Muscle layer of duodenum (tissue), 2 donors: ENCODE results near the gene MDH1.
"Not testable (repeated sequence)": the region's sequence is repeated elsewhere in the genome, so short reads cannot be mapped to it uniquely, and the experiment has no call there.

Experiments used
- H3K27ac ChIP-seq: one replicate; pipeline ENCODE4 v1.7.0; 2013; ENCODE audit warnings: mild to moderate bottlenecking, low read length
- H3K27me3 ChIP-seq: one replicate; pipeline ENCODE4 v1.7.0; 2013; ENCODE audit warnings: low read depth, mild to moderate bottlenecking, control low read depth, low read length
- H3K36me3 ChIP-seq, 2 donors: one replicate each; pipeline ENCODE4 v1.7.0; 2013; ENCODE audit warnings: low read length in 2 of 2, control low read depth in 1 of 2, mild to moderate bottlenecking in 1 of 2; ENCODE audit not compliant: insufficient read depth in 2 of 2, control insufficient read depth in 1 of 2
- H3K4me1 ChIP-seq, 2 donors: one replicate each; pipeline ENCODE4 v1.7.0; 2013; ENCODE audit warnings: low read length in 2 of 2, mild to moderate bottlenecking in 2 of 2, control low read depth in 1 of 2, moderate library complexity in 1 of 2; ENCODE audit not compliant: insufficient read depth in 2 of 2, control insufficient read depth in 1 of 2
- H3K4me3 ChIP-seq, 2 donors: one replicate each; pipeline ENCODE4 v1.7.0; 2013; ENCODE audit warnings: low read length in 2 of 2, low read depth in 1 of 2, mild to moderate bottlenecking in 1 of 2
- H3K9me3 ChIP-seq, 2 donors: one replicate each; pipeline ENCODE4 v1.7.0; 2013; ENCODE audit warnings: low read length in 2 of 2, control low read depth in 1 of 2, mild to moderate bottlenecking in 1 of 2; ENCODE audit not compliant: control insufficient read depth in 1 of 2
- donor health status: healthy.

The MDH1 gene

DNA sequence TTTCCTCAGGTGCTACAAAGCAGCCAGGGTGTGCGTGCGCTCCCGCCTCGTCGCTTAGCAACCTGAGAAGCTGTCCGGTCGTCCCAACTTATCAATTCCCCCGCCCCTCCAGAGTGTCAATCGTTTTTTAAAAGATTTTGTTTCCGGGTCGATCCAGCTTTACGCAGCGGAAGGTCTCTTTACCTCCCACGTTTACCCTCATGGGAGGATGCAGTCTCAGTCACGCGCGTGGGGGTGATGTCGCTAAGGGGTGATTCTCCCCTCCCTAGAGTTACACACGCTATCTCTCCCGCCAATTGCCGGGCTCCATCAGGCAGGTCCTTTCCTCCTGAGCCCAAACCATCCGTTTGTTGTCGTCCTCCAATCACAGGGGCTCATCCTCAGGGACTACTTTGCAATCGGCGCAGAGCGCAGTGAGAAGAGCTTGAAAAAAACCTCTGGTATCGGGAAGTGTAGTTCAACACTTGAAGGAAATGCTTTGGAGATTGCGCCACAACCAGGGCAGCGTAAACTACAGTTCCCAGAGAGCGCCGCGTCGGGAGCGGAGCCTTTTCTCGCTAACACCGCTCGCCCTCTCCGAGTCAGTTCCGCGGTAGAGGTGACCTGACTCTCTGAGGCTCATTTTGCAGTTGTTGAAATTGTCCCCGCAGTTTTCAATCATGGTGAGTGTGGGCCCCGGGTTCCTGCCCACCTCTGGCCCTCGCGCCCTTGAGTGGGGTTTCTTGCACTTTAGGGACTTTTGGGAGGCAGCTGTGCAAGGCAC, at the start of gene MDH1, which contains the start of gene WDPCP:
Gene MDH1, plus strand, starts transcription at position 579 of the 763 bp plus-strand sequence. Its CDS starts 81 bp downstream, at position 660.
Gene WDPCP, minus strand, starts transcription at position 93 of the 763 bp plus-strand sequence. CDS start 206 bp downstream, outside the sequence.
- no peaks in the 10 kb centered on the region for H3K27me3 ChIP-seq
- H3K9me3 ChIP-seq: no peaks in the 10 kb centered on the region

DNA sequence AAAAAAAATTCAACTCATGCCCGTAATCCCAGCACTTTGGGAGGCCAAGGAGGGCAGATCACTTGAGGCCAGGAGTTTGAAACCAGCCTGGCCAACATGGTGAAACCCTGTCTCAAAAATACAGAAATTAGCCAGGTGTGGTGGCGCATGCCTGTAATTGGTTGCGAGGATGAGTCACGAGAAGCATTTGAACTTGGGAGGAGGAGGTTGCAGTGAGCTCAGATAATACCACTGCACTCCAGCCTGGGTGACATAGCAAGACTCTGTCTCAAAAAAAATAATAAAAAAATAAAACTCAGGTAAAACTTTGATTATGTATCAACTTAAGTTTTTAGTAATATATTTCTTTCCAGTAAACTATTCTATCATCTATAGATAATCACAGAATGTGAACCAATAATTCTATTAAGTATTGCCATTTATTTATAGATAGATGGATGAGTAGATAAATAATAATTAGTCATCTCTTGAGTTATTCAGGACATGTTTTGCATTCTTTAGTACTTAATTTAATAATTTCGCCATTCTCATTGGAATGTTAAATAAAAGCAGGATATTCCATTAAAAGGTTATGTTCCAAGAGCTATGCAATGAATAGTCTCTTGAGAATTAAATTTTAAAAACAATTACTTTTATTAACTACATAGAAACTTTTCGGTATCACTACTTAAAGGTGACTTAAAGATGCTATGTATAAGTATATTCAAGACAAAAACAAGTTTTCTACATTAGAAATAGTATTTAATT, 49.2 kb upstream of the MDH1 start:
- Histone ChIP-seq H3K27me3 (no peaks in the 10 kb centered on the region), H3K4me1 (no peaks in the 10 kb centered on the region), H3K4me3 (no peak overlapping the region), H3K27ac (no peak overlapping the region), H3K9me3 (no peaks in the 10 kb centered on the region), H3K36me3 (no peaks in the 10 kb centered on the region)

More for the DNA sequence above, at the start of gene MDH1, which contains the start of gene WDPCP:
- peak within 1 kb of the TSS; percentile 94 for H3K27ac ChIP-seq
- peak within 1 kb of the TSS; percentile 93 to 95 for H3K4me3 ChIP-seq
- no peaks in the 10 kb centered on the region for H3K36me3 ChIP-seq
- H3K4me1 ChIP-seq: peaks cover 10 to 38% of the 10 kb centered on the region in 2 donors

DNA sequence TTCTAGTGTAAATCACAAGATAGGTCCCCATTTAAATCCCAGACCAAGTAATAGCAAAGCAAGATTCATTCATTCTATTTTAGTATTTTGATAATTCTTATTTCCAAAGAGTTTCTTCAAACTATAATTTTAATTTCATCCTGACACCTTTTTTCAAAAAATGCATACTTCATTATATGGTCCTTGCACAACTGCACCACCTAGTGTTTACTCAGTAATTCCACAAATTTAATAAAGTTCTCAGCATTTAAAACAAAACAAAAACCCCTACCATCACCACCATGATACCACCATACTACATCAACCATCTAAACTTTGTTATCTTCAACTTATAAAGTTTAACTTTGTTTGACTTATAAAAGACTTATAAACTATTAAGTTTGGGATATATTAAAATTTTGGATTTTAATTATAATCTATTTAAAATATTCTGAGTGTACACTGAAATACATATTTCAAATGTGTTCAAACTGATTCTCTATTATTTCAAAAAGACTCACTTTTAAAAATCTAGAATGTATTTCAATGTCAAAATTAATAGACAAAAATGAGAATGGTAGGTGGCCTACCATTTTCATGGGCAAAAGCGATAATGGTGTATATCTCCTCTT, 44.6 kb upstream of the MDH1 start:
- H3K9me3 ChIP-seq: peaks cover 0 to 2% of the 10 kb centered on the region in 2 donors
- H3K4me3 ChIP-seq: no peak overlapping the region
- H3K27me3 ChIP-seq: no peaks in the 10 kb centered on the region
- no peak overlapping the region for H3K27ac ChIP-seq
- no peaks in the 10 kb centered on the region for H3K36me3 ChIP-seq
- no peaks in the 10 kb centered on the region for H3K4me1 ChIP-seq

DNA sequence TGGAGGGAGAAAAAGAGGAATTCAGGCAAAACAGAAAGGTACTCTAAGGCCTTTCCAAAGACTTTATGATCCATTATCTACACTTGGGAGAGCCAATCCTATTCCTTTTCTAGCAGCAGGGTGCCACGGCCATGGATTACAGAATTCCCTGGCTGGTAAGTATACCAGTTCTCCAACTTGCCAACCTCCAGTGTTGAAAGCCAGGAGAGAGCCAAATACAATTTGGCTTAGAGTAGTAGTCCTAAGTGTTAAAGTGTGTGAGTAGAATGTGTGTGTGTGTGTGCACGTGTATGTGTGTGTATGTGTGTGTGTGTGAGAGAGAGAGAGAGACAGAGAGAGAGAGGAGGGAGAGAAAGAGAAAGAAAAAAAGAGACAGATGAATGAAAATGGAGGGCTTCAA, 43.7 kb upstream of the MDH1 start:
- Histone ChIP-seq H3K4me3 (no peak overlapping the region), H3K4me1 (no peaks in the 10 kb centered on the region), H3K27me3 (no peaks in the 10 kb centered on the region), H3K27ac (no peak overlapping the region), H3K36me3 (no peaks in the 10 kb centered on the region), H3K9me3 (peaks cover 0 to 2% of the 10 kb centered on the region in 2 donors)

DNA sequence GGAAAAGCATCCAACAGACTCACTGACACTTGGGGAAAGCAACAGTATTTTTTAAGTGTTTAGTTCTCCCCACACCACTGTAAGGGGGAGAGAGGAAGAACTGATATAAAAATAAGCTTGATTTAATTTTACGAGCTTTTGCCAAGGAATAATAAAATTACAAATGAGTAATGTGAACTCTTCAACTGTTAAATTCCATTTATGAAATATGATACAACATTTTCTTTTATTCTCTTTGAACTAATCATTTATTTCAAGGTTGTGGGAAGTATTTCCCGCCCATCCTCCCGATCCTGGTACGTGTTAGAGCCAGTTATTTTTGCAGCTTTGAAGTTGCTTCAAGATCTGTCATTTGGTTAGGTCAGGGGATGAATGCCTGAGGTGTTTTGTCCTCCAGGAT, 35.7 kb upstream of the MDH1 start:
- no peak overlapping the region for H3K27ac ChIP-seq

DNA sequence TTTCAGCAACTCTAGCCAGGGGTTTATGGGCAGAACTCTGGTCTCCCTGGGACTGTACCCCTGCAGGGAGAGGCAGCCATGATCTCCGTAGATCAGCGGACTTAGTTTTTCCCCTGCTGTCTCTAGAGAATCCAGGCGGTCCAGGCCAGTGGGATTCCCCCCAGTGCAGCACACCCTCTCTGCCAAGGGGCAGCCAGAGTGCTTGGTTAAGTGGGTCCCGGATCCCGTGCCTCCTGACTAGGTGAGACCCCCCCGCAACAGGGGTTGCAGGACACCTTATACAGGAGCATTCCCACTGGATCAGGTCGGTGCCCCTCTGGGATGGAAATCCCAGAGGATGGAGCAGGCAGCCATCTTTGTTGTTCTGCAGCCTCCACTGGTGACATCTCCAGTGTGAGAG, 33.5 kb upstream of the MDH1 start:
- Histone ChIP-seq H3K9me3 (peaks cover 0 to 4% of the 10 kb centered on the region in 2 donors), H3K36me3 (no peaks in the 10 kb centered on the region), H3K27me3 (no peaks in the 10 kb centered on the region), H3K4me1 (peaks cover 0 to 4% of the 10 kb centered on the region in 2 donors), H3K4me3 (no peak overlapping the region), H3K27ac (no peak overlapping the region)

More for the DNA sequence above, 35.7 kb upstream of the MDH1 start:
- Histone ChIP-seq H3K4me1 (peaks cover 0 to 4% of the 10 kb centered on the region in 2 donors), H3K27me3 (no peaks in the 10 kb centered on the region), H3K4me3 (no peak overlapping the region), H3K36me3 (no peaks in the 10 kb centered on the region), H3K9me3 (peaks cover 0 to 4% of the 10 kb centered on the region in 2 donors)

DNA sequence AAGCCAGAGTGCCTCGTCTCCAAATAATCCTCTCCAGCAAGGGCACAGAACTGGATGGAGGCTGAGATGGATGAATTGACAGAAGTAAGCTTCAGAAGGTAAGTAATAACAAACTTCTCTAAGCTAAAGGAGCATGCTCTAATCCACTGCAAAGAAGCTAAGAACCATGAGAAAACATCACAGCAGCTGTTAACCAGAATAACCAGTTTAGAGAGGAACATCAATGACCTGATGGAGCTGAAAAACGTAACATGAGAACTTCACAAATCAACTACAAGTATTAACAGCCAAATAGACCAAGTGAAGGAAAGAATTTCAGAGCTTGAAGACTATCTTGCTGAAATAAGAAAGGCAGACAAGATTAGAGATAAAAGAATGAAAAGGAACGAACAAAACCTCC, 32.8 kb upstream of the MDH1 start:
- Histone ChIP-seq H3K27ac (no peak overlapping the region), H3K4me3 (no peak overlapping the region), H3K36me3 (no peaks in the 10 kb centered on the region), H3K9me3 (peaks cover 0 to 4% of the 10 kb centered on the region in 2 donors), H3K4me1 (peaks cover 0 to 4% of the 10 kb centered on the region in 2 donors), H3K27me3 (no peaks in the 10 kb centered on the region)

DNA sequence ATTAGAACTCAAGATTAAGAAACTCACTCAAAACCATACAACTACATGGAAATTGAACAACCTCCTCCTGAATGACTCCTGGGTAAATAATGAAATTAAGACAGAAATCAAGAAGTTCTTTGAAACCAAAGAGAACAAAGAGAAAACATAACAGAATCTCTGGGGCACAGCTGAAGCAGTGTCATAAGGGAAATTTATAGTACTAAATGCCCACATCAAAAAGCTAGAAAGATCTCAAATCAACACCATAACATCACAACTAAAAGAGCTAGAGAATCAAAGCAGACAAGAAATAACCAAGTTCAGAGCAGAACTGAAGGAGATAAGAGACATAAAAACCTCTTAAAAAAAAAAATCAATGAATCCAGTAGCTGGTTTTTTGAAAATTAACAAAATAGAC, 30.9 kb upstream of the MDH1 start:
- H3K27me3 ChIP-seq, H3K36me3 ChIP-seq, H3K9me3 ChIP-seq: not testable (repeated sequence)

DNA sequence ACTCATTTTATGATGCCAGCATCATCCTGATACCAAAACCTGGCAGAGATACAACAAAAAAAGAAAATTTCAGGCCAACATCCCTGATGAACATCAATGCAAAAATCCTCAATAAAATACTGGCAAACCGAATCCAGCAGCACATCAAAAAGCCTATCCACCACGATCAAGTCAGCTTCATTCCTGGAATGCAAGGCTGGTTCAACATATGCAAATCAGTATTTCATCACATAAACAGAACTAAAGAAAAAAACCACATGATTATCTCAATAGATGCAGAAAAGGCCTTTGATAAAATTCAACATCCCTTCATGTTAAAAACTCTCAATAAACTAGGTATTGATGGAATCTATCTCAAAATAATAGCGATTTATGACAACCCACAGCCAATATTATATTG, 29.8 kb upstream of the MDH1 start:
- not testable (repeated sequence) for H3K4me3 ChIP-seq, H3K27me3 ChIP-seq, H3K36me3 ChIP-seq, H3K4me1 ChIP-seq, H3K9me3 ChIP-seq, H3K27ac ChIP-seq

More for the DNA sequence above, 30.9 kb upstream of the MDH1 start:
- H3K4me1 ChIP-seq, H3K4me3 ChIP-seq, H3K27ac ChIP-seq: not testable (repeated sequence)

DNA sequence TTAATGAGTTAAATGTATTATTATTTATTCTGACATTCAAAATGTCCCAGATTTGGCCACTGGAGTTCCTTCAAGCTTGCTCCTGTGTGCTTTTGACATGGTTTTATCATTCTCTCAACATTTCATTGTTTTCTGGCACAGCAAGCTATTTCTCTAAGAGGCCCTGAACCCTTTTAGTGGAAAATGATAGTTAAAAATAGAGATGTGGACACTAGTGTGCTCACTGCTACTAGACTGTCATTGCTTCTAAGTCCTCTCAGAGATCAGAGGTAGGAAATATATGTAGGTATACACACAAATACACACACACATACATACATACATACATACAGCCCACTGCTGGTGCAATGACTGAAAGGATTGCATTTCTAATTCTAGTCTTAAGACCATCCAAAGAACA, 26.0 kb upstream of the MDH1 start:
- no peaks in the 10 kb centered on the region for H3K36me3 ChIP-seq
- no peaks in the 10 kb centered on the region for H3K4me1 ChIP-seq
- no peaks in the 10 kb centered on the region for H3K27me3 ChIP-seq
- H3K27ac ChIP-seq: no peak overlapping the region
- H3K9me3 ChIP-seq: peaks cover 0 to 2% of the 10 kb centered on the region in 2 donors
- no peak overlapping the region for H3K4me3 ChIP-seq

DNA sequence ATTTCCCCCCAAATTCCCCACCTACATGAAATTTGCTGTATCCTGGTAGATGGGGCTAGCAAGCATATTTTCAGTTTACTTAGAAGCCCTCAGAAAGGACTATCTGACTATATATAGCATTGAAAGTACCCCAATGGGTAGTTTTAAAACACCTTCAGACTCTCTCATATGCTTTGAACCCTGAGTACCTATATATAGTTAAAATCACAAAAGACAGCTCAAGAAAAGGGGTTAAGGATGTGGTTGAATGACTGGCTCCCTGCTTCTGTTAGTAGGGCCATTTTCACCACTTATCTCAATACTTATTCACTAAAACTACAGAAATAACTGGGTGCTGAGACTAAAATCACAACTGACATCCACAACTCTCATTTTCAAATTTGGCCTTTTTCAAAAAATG, 19.0 kb upstream of the MDH1 start:
- no peaks in the 10 kb centered on the region for H3K27me3 ChIP-seq
- no peak overlapping the region for H3K27ac ChIP-seq
- no peaks in the 10 kb centered on the region for H3K9me3 ChIP-seq
- no peaks in the 10 kb centered on the region for H3K36me3 ChIP-seq
- H3K4me1 ChIP-seq: no peaks in the 10 kb centered on the region
- H3K4me3 ChIP-seq: no peak overlapping the region
